Measurements from ENCODE around the gene FCSK. TPM values are rescaled to one million over a fixed set of nuclear protein-coding genes. Genes with fewer than 3 reads are reported as not detected.

Gene FCSK
- total and polyA plus RNA-seq, 2 of the 13 experiments (the other 11 are each of a cell fraction or from before 2014, with no cell fraction given): 9.1 to 19.2 TPM

- BruUV-seq (replicated peaks): no TSS peak
- no peak overlapping the region for H3K4me2 ChIP-seq (ENCODE audit: low read depth, low read length)
- DNase-seq (ENCODE audit: low spot score) (no peak), ATAC-seq (no peak), FAIRE-seq (no peak)
- in situ Hi-C loops (cut with HindIII; ENCODE audit: extremely low pct_ligation_motif_present, low pct_unique_long_range_greater_than_20kb) (no loop called here), intact Hi-C loops (cut with micrococcal nuclease; ENCODE audit: unreplicated experiment) (no loop called here)
- POLR2A ChIA-PET: interaction anchor here (1.2 kb wide), 1 partner anchor 31 kb away, joined by 3 read pairs; the partner anchor contains the start of gene ST3GAL2
- peaks cover 23% of the 10 kb centered on the region for H3K4me1 ChIP-seq (ENCODE audit: insufficient read depth, low read length)
- H3K27ac ChIP-seq (ENCODE audit: extremely low read length, insufficient read depth, low read length): no peak overlapping the region
- TF ChIP-seq RBM22 (optimal IDR thresholded peaks at IDR 0.05; ENCODE audit: low read length) (peak; percentile 8), ZNF850 (CRISPR knock-in tag; conservative IDR thresholded peaks at IDR 0.05) (no peak)
- no peak overlapping the region for H2AFZ ChIP-seq (ENCODE audit: low read length)
- H3K9me3 ChIP-seq (ENCODE audit: low read length): no peaks in the 10 kb centered on the region
- 91% methylated on average over 10 of the region's 10 CpGs for WGBS (ENCODE audit: low lambda C conversion rate)
- H4K20me1 ChIP-seq (ENCODE audit: insufficient read depth, low read length): no peaks in the 10 kb centered on the region
- H3K27me3 ChIP-seq (ENCODE audit: control insufficient read depth in 1 of 2, insufficient read depth in 2 of 2, low read length in 2 of 2): no peaks in the 10 kb centered on the region
- H3K9ac ChIP-seq (ENCODE audit: insufficient read depth, low read depth, low read length): no peak overlapping the region
- H3K79me2 ChIP-seq (ENCODE audit: insufficient read depth, low read length): peaks cover 21% of the 10 kb centered on the region
- CTCF ChIA-PET (ENCODE audit: low intra/inter-chr PET ratio, low total read pairs): no interaction called here
- H3K36me3 ChIP-seq (replicated peaks in 1 of 2; ENCODE audit: control insufficient read depth in 1 of 2, insufficient read depth in 2 of 2, low read length in 2 of 2): peaks cover 14 to 20% of the 10 kb centered on the region in 2 experiments
- H3K4me3 ChIP-seq (replicated peaks in 1 of 3; ENCODE audit: insufficient read depth in 1 of 3, low read depth in 2 of 3, low read length in 3 of 3): no peak overlapping the region
Measured at GRCh38 chr16:70407811-70408274, 46.6 kb upstream of the FCSK start.

DNA sequence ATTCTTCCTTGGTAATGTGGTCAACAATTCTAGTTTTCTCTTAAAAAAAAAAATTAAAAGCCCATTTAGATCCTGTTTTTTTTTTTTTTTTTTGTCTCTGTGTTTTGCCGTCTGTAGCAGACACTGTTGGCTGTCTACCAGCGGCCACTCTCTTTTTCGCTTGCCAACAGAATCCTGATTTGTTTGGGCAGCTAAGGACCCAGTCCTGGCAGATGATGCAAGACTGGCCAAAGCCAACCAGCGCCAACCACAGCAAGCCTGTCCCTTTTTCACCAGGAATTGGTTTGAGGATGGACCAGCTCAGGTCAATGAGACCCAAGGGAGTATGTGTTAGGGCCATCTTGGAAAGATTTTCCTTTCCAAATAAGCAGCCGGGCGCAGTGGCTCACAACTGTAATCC is 43.7 kb upstream of the FCSK start:
- no TSS peak for BruUV-seq (replicated peaks)
- H3K79me2 ChIP-seq (ENCODE audit: insufficient read depth, low read length): peaks cover 21% of the 10 kb centered on the region
- no peaks in the 10 kb centered on the region for H4K20me1 ChIP-seq (ENCODE audit: insufficient read depth, low read length)
- H3K9me3 ChIP-seq (ENCODE audit: low read length): no peaks in the 10 kb centered on the region
- intact Hi-C loops (cut with micrococcal nuclease; ENCODE audit: unreplicated experiment) (no loop called here), in situ Hi-C loops (cut with HindIII; ENCODE audit: extremely low pct_ligation_motif_present, low pct_unique_long_range_greater_than_20kb) (no loop called here)
- WGBS (ENCODE audit: low lambda C conversion rate): 94% methylated on average over 6 of the region's 6 CpGs
- H3K27ac ChIP-seq (ENCODE audit: extremely low read length, insufficient read depth, low read length): no peak overlapping the region
- ATAC-seq (no peak), FAIRE-seq (no peak), DNase-seq (ENCODE audit: low spot score) (no peak)
- no peak overlapping the region for H2AFZ ChIP-seq (ENCODE audit: low read length)
- no peaks in the 10 kb centered on the region for H3K27me3 ChIP-seq (ENCODE audit: control insufficient read depth in 1 of 2, insufficient read depth in 2 of 2, low read length in 2 of 2)
- no peak overlapping the region for H3K4me2 ChIP-seq (ENCODE audit: low read depth, low read length)
- peaks cover 11% of the 10 kb centered on the region for H3K4me1 ChIP-seq (ENCODE audit: insufficient read depth, low read length)
- H3K4me3 ChIP-seq (replicated peaks in 1 of 3; ENCODE audit: insufficient read depth in 1 of 3, low read depth in 2 of 3, low read length in 3 of 3): no peak overlapping the region
- POLR2A ChIA-PET: interaction anchor here (1.3 to 3.4 kb wide), 2 partner anchors 17 to 30 kb away, joined by 3 to 15 read pairs; no protein-coding TSS in a partner anchor
- CTCF ChIA-PET (ENCODE audit: low intra/inter-chr PET ratio, low total read pairs): no interaction called here
- no peak overlapping the region for H3K9ac ChIP-seq (ENCODE audit: insufficient read depth, low read depth, low read length)
- peaks cover 11 to 18% of the 10 kb centered on the region in 2 experiments for H3K36me3 ChIP-seq (replicated peaks in 1 of 2; ENCODE audit: control insufficient read depth in 1 of 2, insufficient read depth in 2 of 2, low read length in 2 of 2)
- TF ChIP-seq TAF1 (CRISPR knock-in tag; IDR thresholded peaks at IDR 0.05) (no peak), TFE3 (CRISPR knock-in tag; IDR thresholded peaks at IDR 0.05) (no peak), SNAPC2 (CRISPR knock-in tag; IDR thresholded peaks at IDR 0.05) (no peak), ZBTB38 (CRISPR knock-in tag; IDR thresholded peaks at IDR 0.05) (no peak)
- TF ChIP-seq, protein P1, sequence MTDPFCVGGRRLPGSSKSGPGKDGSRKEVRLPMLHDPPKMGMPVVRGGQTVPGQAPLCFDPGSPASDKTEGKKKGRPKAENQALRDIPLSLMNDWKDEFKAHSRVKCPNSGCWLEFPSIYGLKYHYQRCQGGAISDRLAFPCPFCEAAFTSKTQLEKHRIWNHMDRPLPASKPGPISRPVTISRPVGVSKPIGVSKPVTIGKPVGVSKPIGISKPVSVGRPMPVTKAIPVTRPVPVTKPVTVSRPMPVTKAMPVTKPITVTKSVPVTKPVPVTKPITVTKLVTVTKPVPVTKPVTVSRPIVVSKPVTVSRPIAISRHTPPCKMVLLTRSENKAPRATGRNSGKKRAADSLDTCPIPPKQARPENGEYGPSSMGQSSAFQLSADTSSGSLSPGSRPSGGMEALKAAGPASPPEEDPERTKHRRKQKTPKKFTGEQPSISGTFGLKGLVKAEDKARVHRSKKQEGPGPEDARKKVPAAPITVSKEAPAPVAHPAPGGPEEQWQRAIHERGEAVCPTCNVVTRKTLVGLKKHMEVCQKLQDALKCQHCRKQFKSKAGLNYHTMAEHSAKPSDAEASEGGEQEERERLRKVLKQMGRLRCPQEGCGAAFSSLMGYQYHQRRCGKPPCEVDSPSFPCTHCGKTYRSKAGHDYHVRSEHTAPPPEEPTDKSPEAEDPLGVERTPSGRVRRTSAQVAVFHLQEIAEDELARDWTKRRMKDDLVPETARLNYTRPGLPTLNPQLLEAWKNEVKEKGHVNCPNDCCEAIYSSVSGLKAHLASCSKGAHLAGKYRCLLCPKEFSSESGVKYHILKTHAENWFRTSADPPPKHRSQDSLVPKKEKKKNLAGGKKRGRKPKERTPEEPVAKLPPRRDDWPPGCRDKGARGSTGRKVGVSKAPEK (CRISPR knock-in tag; IDR thresholded peaks at IDR 0.05; ENCODE audit: borderline replicate concordance): no peak
- TF ChIP-seq, protein P2, sequence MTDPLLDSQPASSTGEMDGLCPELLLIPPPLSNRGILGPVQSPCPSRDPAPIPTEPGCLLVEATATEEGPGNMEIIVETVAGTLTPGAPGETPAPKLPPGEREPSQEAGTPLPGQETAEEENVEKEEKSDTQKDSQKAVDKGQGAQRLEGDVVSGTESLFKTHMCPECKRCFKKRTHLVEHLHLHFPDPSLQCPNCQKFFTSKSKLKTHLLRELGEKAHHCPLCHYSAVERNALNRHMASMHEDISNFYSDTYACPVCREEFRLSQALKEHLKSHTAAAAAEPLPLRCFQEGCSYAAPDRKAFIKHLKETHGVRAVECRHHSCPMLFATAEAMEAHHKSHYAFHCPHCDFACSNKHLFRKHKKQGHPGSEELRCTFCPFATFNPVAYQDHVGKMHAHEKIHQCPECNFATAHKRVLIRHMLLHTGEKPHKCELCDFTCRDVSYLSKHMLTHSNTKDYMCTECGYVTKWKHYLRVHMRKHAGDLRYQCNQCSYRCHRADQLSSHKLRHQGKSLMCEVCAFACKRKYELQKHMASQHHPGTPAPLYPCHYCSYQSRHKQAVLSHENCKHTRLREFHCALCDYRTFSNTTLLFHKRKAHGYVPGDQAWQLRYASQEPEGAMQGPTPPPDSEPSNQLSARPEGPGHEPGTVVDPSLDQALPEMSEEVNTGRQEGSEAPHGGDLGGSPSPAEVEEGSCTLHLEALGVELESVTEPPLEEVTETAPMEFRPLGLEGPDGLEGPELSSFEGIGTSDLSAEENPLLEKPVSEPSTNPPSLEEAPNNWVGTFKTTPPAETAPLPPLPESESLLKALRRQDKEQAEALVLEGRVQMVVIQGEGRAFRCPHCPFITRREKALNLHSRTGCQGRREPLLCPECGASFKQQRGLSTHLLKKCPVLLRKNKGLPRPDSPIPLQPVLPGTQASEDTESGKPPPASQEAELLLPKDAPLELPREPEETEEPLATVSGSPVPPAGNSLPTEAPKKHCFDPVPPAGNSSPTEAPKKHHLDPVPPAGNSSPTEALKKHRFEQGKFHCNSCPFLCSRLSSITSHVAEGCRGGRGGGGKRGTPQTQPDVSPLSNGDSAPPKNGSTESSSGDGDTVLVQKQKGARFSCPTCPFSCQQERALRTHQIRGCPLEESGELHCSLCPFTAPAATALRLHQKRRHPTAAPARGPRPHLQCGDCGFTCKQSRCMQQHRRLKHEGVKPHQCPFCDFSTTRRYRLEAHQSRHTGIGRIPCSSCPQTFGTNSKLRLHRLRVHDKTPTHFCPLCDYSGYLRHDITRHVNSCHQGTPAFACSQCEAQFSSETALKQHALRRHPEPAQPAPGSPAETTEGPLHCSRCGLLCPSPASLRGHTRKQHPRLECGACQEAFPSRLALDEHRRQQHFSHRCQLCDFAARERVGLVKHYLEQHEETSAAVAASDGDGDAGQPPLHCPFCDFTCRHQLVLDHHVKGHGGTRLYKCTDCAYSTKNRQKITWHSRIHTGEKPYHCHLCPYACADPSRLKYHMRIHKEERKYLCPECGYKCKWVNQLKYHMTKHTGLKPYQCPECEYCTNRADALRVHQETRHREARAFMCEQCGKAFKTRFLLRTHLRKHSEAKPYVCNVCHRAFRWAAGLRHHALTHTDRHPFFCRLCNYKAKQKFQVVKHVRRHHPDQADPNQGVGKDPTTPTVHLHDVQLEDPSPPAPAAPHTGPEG (CRISPR knock-in tag; IDR thresholded peaks at IDR 0.05): no peak

All from HepG2 (cell line).